ENCODE data around the gene DIAPH3. TPM values are rescaled to one million over a fixed set of nuclear protein-coding genes. Genes with fewer than 3 reads are reported as not detected.

Gene DIAPH3
- total RNA-seq, 1 experiment from 2014 or later: 27.6 TPM

GRCh38 chr13:60080850-60081249 is 82.9 kb downstream of the DIAPH3 start (continued):
- no peak for TF ChIP-seq ATF2 (CRISPR knock-in tag; IDR thresholded peaks at IDR 0.05; ENCODE audit: borderline replicate concordance, low read depth)
- no peak for TF ChIP-seq MYBL2 (CRISPR knock-in tag; IDR thresholded peaks at IDR 0.05)
- TF ChIP-seq RELA (CRISPR knock-in tag; IDR thresholded peaks at IDR 0.05; ENCODE audit: borderline replicate concordance): no peak
- no peak for TF ChIP-seq ZNF671 (CRISPR knock-in tag; IDR thresholded peaks at IDR 0.05)
- no peak for TF ChIP-seq GTF2I (CRISPR knock-in tag; conservative IDR thresholded peaks at IDR 0.05)
- no peak for TF ChIP-seq EMX1 (CRISPR knock-in tag; IDR thresholded peaks at IDR 0.05)
- TF ChIP-seq ZNF121 (CRISPR knock-in tag; IDR thresholded peaks at IDR 0.05): no peak

- POLR2A ChIA-PET: no interaction called here
- CTCF ChIA-PET: no interaction called here
- Mint-ChIP-seq H3K4me1 (no peaks in the 10 kb centered on the region), H3K27ac (no peak overlapping the region), H3K36me3 (peaks cover 4% of the 10 kb centered on the region; the same call in 1 of the 2 replicates), H3K9me3 (peaks cover 5% of the 10 kb centered on the region), H3K4me3 (no peak overlapping the region), H3K27me3 (ENCODE audit: low read depth) (no peaks in the 10 kb centered on the region)
- DNase-seq (ENCODE audit: low spot score): no peak
- no peak for ATAC-seq
- TF ChIP-seq TEAD1 (CRISPR knock-in tag; IDR thresholded peaks at IDR 0.05): no peak
- TF ChIP-seq AR (CRISPR knock-in tag; IDR thresholded peaks at IDR 0.05): no peak
- TF ChIP-seq NR3C1 (CRISPR knock-in tag; conservative IDR thresholded peaks at IDR 0.05; ENCODE audit: low read depth): no peak
- no peak for TF ChIP-seq JUN (CRISPR knock-in tag; IDR thresholded peaks at IDR 0.05)
- TF ChIP-seq ZNF138 (CRISPR knock-in tag; conservative IDR thresholded peaks at IDR 0.05): no peak
- no peak for TF ChIP-seq HMGXB4 (CRISPR knock-in tag; IDR thresholded peaks at IDR 0.05)
- TF ChIP-seq ELF4 (CRISPR knock-in tag; IDR thresholded peaks at IDR 0.05; ENCODE audit: low read depth): no peak
- TF ChIP-seq GRHL2 (CRISPR knock-in tag; IDR thresholded peaks at IDR 0.05; ENCODE audit: insufficient replicate concordance, severe bottlenecking): no peak
- no peak for TF ChIP-seq ZBTB43 (CRISPR knock-in tag; IDR thresholded peaks at IDR 0.05)
- no peak for TF ChIP-seq PRRX2 (CRISPR knock-in tag; IDR thresholded peaks at IDR 0.05)
- no peak for TF ChIP-seq FOXK1 (CRISPR knock-in tag; IDR thresholded peaks at IDR 0.05)
- no peak for TF ChIP-seq NFATC4 (CRISPR knock-in tag; IDR thresholded peaks at IDR 0.05)
- no peak for TF ChIP-seq ZNF219 (CRISPR knock-in tag; IDR thresholded peaks at IDR 0.05; ENCODE audit: borderline replicate concordance)
- TF ChIP-seq SMAD3 (CRISPR knock-in tag; IDR thresholded peaks at IDR 0.05; ENCODE audit: borderline replicate concordance): no peak
- no peak for TF ChIP-seq CDX4 (CRISPR knock-in tag; IDR thresholded peaks at IDR 0.05; ENCODE audit: borderline replicate concordance)
- TF ChIP-seq ATF3 (CRISPR knock-in tag; conservative IDR thresholded peaks at IDR 0.05): no peak
- no peak for TF ChIP-seq USF2 (CRISPR knock-in tag; IDR thresholded peaks at IDR 0.05)
- TF ChIP-seq ATF6 (CRISPR knock-in tag; IDR thresholded peaks at IDR 0.05): no peak
Measured at GRCh38 chr13:60078226-60078625, 85.5 kb downstream of the DIAPH3 start.

Data from WTC11 (cell line).